ENCODE results near the gene GCAT. TPM values are rescaled to one million over a fixed set of nuclear protein-coding genes. Genes with fewer than 3 reads are reported as not detected.

Gene GCAT
- total and polyA plus RNA-seq, 2 of the 13 experiments (the other 11 are each of a cell fraction or from before 2014, with no cell fraction given): 28.0 to 50.3 TPM

GRCh38 chr22:37849089-37849751, 41.5 kb downstream of the GCAT start, which contains the start of gene EIF3L (continued):
- TF ChIP-seq, protein P1, sequence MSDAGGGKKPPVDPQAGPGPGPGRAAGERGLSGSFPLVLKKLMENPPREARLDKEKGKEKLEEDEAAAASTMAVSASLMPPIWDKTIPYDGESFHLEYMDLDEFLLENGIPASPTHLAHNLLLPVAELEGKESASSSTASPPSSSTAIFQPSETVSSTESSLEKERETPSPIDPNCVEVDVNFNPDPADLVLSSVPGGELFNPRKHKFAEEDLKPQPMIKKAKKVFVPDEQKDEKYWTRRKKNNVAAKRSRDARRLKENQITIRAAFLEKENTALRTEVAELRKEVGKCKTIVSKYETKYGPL (CRISPR knock-in tag; IDR thresholded peaks at IDR 0.05): 0 out of 2 replicates have a peak, but pooled peaks have one; percentile 34
- TF ChIP-seq TFDP2 (CRISPR knock-in tag; IDR thresholded peaks at IDR 0.05): peak; percentile 68
- peak; percentile 28; the same call in 1 of the 2 replicates for TF ChIP-seq AKNA (CRISPR knock-in tag; IDR thresholded peaks at IDR 0.05; ENCODE audit: borderline replicate concordance)
- TF ChIP-seq TOPORS (CRISPR knock-in tag; IDR thresholded peaks at IDR 0.05): 0 out of 2 replicates have a peak, but pooled peaks have one; percentile 34
- TF ChIP-seq, protein P2, sequence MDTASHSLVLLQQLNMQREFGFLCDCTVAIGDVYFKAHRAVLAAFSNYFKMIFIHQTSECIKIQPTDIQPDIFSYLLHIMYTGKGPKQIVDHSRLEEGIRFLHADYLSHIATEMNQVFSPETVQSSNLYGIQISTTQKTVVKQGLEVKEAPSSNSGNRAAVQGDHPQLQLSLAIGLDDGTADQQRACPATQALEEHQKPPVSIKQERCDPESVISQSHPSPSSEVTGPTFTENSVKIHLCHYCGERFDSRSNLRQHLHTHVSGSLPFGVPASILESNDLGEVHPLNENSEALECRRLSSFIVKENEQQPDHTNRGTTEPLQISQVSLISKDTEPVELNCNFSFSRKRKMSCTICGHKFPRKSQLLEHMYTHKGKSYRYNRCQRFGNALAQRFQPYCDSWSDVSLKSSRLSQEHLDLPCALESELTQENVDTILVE (CRISPR knock-in tag; IDR thresholded peaks at IDR 0.05): peak; percentile 70; the same call in 1 of the 2 replicates
- TF ChIP-seq, protein P3, sequence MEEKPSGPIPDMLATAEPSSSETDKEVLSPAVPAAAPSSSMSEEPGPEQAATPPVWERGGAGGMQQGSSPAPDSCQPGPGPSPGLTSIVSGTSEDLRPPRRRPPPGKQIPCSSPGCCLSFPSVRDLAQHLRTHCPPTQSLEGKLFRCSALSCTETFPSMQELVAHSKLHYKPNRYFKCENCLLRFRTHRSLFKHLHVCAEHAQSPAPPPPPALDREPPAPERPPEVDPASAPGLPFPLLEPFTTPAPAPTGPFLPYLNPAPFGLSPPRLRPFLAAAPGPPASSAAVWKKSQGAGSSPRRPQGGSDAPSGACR (CRISPR knock-in tag; IDR thresholded peaks at IDR 0.05): peak; percentile 74; the same call in 1 of the 2 replicates
- TF ChIP-seq FOXA3 (CRISPR knock-in tag; IDR thresholded peaks at IDR 0.05): peak; percentile 33
- TF ChIP-seq HOXA3 (CRISPR knock-in tag; IDR thresholded peaks at IDR 0.05): peak; percentile 89
- TF ChIP-seq ERF (CRISPR knock-in tag; IDR thresholded peaks at IDR 0.05): peak; percentile 78; the same call in 1 of the 2 replicates
- TF ChIP-seq, protein P4, sequence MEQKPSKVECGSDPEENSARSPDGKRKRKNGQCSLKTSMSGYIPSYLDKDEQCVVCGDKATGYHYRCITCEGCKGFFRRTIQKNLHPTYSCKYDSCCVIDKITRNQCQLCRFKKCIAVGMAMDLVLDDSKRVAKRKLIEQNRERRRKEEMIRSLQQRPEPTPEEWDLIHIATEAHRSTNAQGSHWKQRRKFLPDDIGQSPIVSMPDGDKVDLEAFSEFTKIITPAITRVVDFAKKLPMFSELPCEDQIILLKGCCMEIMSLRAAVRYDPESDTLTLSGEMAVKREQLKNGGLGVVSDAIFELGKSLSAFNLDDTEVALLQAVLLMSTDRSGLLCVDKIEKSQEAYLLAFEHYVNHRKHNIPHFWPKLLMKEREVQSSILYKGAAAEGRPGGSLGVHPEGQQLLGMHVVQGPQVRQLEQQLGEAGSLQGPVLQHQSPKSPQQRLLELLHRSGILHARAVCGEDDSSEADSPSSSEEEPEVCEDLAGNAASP (CRISPR knock-in tag; IDR thresholded peaks at IDR 0.05; ENCODE audit: borderline replicate concordance): 0 out of 2 replicates have a peak, but pooled peaks have one; percentile 48
- TF ChIP-seq THAP11 (CRISPR knock-in tag; IDR thresholded peaks at IDR 0.05): peak; percentile 92
- TF ChIP-seq DMAP1 (CRISPR knock-in tag; IDR thresholded peaks at IDR 0.05): peak; percentile 75; the same call in 1 of the 2 replicates
- TF ChIP-seq PATZ1 (CRISPR knock-in tag; IDR thresholded peaks at IDR 0.05): peak; percentile 13; the same call in 1 of the 2 replicates
- peak; percentile 72; the same call in 1 of the 2 replicates for TF ChIP-seq SP2 (CRISPR knock-in tag; IDR thresholded peaks at IDR 0.05)
- no peak for TF ChIP-seq ZNF720 (CRISPR knock-in tag; IDR thresholded peaks at IDR 0.05)
- TF ChIP-seq ZNF501 (CRISPR knock-in tag; IDR thresholded peaks at IDR 0.05): peak; percentile 86
- 0 out of 2 replicates have a peak, but pooled peaks have one; percentile 70 for TF ChIP-seq ZNF230 (CRISPR knock-in tag; IDR thresholded peaks at IDR 0.05)
